ENCODE results near the gene DMPK.

Gene DMPK, protein sequence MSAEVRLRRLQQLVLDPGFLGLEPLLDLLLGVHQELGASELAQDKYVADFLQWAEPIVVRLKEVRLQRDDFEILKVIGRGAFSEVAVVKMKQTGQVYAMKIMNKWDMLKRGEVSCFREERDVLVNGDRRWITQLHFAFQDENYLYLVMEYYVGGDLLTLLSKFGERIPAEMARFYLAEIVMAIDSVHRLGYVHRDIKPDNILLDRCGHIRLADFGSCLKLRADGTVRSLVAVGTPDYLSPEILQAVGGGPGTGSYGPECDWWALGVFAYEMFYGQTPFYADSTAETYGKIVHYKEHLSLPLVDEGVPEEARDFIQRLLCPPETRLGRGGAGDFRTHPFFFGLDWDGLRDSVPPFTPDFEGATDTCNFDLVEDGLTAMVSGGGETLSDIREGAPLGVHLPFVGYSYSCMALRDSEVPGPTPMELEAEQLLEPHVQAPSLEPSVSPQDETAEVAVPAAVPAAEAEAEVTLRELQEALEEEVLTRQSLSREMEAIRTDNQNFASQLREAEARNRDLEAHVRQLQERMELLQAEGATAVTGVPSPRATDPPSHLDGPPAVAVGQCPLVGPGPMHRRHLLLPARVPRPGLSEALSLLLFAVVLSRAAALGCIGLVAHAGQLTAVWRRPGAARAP

DNA sequence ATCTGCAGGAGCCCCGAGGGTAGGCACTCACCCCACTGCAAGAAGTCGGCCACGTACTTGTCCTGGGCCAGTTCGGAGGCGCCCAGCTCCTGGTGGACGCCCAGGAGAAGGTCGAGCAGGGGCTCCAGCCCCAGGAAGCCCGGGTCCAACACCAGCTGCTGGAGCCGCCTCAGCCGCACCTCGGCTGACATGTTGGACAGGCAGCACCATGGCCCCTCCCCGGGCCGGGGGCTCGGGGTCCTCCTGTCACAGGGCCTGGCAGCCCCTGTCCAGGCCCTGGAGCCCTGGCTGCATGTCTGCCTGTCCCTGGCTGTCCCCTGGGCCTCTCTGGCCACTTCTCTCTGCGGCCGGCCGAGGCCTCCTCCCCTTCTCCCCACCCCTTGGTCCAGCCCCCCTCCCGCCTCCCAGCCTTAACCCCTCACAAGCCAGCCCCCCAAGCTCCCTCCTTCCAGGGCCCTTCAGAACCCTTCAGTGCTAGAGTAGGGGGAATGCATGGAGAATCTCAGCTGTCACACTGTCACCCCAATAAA, at the start of gene DMPK:
Gene DMPK, minus strand, starts transcription at position 329 of the 530 bp plus-strand sequence. Its CDS starts 138 bp downstream, at position 191.
- no peak for DNase-seq (ENCODE audit: low read depth)
- H3K4me3 ChIP-seq (ENCODE audit: low read depth, low read length) = peak within 1 kb of the TSS; percentile 58

DNA sequence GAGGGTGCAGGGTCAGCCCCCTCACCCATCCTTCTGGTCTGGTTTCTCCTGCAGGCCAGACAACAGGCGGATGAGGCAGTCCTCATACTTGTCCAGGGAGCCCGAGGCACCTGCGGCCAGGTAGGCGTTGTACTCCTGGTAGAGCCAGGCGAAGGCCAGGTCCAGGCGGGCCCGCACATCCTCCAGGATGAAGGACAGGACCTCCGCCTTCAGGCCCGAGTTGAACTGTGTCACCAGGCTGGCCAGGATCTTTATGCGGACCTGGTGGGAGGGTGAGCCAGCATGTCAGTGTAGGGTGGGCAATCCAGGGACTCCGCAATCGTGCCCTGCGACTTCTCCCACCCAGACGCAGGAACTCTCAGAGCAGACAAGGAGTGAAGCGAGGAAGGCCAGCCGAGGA, 46.7 kb upstream of the DMPK start:
- H3K4me3 ChIP-seq (ENCODE audit: low read depth, low read length) = no peak overlapping the region
- DNase-seq (ENCODE audit: low read depth) = no peak

DNA sequence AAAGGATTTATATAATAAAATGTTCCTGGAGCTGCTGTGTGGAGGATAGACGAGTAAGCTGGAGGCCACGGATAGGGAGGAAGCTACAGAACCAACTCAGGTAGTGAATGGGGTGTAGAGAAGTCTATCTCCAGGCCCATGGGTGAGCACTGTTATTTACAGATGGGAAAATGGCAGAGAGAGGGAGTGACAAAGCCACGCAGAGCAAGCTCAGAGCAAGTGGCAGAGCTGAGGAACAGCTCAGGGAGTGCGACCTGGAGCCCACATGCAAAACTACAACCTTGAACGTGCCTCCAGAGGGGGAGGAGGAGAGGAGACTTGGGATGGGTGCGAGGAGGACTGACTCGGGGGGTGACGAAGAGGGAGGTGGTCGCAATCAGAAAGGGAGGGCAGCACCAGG, 46.2 kb upstream of the DMPK start:
- DNase-seq (ENCODE audit: low read depth) = no peak
- H3K4me3 ChIP-seq (ENCODE audit: low read depth, low read length) = no peak overlapping the region

DNA sequence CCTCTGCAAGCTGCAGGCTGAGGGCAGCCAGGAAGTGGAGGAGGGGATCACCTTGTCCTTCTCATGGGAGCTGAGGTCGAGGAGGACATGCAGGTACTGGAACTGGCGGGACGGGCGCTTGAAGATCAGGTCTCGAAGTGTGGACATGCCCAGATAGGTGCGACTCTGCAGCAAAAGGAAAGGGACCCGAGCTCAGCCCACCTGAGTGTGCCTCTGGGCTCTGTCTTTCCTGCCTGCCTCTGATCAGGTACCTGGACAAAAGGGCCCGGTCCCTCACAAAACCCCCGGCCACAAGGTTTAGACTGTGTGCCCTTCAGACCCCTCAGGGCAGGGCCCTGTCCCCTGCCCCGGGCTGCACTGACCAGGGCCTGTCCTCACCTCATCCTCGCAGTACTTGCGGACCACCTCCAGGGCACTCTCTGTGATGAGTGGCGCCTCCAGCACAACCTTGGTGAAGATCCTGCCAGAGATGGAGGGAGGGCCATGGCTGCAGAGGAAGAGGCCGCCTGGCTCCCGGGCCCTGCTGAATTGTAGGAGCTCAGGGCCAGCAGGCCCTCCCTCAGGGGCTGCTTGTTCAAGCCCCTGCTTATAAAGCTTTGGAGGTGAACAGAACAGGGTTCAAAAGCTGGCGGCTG, 45.3 kb upstream of the DMPK start:
- no peak for DNase-seq (ENCODE audit: low read depth)
- H3K4me3 ChIP-seq (ENCODE audit: low read depth, low read length) = no peak overlapping the region

DNA sequence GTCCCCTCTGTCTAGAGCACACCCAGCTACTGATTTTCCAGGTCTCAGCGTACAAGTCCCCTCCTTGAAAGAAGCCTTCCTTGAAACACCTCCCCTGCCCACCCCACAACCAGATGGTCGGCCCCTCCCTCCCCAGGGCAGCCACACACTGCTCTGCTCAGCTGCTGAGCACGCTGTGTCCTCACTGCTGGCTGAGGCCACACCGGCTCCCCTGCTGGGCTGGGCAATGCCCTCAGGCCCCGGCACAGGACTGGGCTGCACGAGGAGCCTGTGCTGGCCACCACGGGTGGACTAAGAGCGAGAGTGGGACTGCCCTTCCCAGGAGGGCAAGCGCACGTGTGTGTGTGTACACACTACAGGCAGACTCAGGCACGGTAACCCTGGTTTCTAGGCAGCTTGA, 44.6 kb upstream of the DMPK start:
- DNase-seq (ENCODE audit: low read depth) = no peak
- H3K4me3 ChIP-seq (ENCODE audit: low read depth, low read length) = no peak overlapping the region

DNA sequence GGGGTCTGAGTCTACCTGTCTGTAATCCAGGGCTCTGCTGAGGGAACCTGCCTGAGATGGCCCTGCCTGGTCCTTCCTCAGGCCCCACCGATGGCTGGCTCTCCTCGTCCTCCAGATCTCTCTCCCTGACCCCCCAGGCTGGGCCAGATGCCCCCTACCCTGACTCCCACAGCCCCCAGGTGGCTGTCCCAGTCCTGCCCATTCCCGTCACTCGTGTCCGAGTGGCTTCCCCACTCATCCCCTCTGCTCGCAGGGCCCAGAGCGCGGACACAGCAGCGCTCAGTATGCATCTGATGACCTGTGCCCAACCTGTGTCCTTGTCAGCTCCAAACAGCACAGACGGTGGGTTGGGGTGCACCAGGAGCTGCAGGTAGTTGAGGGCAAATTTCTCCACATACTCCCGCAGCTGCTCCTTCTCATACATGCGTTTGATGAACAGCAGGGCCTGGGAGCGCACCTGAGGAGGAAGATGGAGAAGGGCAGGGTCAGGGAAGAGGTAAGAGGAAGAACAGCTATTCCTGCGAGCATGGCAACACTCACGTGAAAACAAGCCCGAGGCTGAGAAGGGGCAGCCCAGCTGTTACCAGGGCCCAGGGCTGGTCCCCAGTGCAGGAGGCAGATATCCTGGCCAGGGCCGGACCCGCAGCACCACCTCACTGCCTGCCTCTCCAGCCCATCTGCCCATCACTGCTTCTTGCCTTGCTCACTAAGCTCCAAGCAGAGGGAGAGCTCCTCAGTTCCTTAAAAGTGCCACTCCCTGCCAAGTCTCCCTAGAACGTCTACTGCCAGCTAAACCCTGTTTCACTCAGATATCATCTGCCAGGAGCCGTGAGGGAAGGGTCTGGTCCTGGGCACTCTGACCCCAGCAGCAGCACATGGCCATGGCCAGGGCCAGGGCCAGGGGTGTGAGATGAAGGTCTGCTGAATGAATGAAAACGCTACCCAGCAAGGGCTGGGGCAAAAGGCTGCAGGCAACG, 43.9 kb upstream of the DMPK start:
- H3K4me3 ChIP-seq (ENCODE audit: low read depth, low read length) = no peak overlapping the region
- DNase-seq (ENCODE audit: low read depth) = no peak

DNA sequence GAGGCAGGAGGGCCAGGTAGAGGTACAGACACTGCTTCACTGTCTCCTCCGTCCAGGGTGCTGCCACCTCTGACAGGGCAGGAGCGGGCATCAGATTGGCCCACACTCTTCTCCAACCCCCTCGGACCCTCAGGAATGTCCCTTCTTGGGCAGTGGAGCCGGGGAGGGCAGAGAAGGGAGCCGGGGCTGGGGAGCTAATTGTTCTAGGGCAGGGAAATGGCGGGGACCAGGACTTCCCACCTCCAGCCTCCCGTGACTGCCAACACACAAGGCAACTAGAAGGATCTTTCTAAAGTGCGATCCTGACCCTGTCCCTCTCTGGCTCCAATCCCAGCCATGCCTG, 42.9 kb upstream of the DMPK start:
- no peak overlapping the region for H3K4me3 ChIP-seq (ENCODE audit: low read depth, low read length)
- DNase-seq (ENCODE audit: low read depth) = no peak

DNA sequence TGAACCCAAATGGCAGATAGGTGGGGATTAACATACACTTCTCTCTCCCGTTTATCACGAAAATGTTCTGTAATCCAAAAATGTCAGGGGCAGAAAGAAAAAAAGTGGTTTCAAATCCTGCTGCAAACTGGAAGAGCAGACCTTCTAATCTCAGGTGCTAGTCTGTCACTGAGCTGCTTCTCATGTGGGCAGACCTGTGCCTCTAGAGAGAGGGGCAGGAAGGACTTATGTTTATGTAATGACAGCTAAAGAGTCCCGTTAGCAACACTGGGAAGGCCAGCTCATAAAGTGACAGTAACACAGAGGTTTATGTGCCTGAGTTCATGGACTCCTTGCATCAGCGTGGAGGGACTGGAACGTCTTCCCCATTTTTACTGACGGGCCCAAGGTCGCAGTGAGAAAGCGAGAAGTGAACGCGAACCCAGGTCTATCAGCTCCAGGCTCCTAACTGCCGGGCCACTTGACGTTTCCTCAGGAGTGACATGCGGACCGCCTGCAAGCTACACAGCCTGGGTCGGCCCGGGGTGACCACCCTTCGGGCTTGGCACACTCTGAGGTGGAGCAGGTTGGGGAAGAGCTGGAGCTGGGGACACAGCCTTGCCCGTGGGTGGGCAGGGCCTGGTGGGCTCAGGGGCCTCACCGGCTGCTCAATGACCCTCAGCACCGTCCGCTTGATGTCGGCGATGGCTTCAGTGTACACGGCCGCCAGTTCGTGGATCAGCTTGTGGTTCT, 42.4 kb upstream of the DMPK start:
- DNase-seq (ENCODE audit: low read depth) = no peak

DNA sequence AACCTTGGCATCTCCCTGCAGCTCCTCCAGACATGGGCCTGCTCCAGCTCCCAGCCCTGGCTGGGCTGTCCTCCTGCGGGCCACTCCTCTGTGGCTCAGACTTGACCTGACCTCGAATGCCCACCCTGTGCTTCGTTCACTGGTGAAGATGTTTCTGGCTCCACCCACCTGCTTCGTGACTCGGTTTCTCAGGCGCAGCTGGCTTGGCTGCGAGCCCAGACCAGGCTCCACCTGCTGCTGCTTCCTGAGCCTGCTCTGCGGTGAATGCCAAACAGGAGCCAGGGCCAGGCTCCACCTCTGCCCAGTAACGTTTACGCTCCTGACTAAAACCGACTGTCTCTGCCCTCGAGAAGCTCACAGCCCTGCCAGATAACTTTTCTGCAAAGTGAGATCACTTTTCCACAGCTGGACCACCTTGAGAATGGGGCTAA, 41.8 kb upstream of the DMPK start:
- no peak for DNase-seq (ENCODE audit: low read depth)
- no peak overlapping the region for H3K4me3 ChIP-seq (ENCODE audit: low read depth, low read length)

More for the DNA sequence above, 42.4 kb upstream of the DMPK start:
- no peak overlapping the region for H3K4me3 ChIP-seq (ENCODE audit: low read depth, low read length)

DNA sequence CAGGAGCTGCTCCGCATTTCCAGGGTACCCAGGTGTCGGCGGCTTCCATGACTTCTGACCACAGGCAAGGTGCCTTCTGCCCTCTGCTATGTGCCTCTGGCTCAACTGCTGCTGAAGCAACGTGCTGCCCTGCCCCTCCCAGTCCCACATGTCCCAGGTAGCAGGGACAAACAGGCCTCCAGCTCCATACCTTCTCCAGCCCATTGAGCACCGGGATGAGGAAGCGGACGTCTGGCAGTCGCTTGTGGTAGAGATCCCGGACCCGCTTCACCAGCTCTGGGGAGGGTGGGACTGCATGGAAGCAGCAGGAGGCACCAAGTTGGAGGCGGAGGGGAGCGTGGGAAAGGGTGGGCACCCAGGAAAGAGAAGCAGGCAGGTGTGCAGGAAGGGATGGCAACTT, 40.9 kb upstream of the DMPK start:
- DNase-seq (ENCODE audit: low read depth) = no peak
- no peak overlapping the region for H3K4me3 ChIP-seq (ENCODE audit: low read depth, low read length)

DNA sequence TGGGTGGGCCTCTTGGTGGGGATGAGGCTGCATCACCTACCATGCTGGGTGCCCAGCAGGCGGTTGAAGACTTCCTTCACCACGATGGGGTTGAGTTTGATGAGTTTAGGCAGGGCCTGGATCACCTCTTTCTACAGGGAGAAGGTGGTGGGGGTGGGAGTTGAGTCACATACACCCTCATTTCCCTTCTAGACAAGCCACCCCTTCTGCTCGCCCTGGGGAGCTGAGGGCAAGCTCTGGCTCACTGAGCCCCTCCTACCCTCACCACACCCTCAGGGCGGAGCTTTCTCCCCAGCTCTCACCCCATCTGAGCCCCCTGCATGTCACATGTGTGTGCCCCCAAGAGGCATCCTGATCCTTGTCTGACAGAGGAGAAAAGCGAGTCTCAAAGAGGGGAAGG, 40.4 kb upstream of the DMPK start:
- DNase-seq (ENCODE audit: low read depth) = no peak
- H3K4me3 ChIP-seq (ENCODE audit: low read depth, low read length) = no peak overlapping the region

DNA sequence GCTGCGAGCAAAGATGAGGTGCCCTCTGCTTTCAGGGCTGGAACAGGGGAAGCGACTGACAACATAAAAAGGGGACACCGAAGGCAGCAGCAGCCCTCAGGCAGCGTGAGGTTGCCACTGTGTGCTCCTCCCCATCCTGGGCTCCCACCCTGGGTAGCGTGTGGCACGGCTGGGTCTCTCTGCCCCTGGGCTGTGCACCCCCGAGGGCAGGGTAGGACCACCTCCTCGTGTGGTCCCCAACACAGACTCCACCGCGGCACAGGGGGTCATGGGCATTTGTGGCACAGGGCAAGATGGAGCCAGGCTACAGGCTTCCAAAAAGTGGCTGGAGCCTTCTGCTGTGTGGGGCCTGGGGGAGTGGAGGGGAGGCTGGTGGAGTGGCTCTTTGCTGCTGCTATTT, 39.3 kb upstream of the DMPK start:
- no peak for DNase-seq (ENCODE audit: low read depth)
- H3K4me3 ChIP-seq (ENCODE audit: low read depth, low read length) = no peak overlapping the region

DNA sequence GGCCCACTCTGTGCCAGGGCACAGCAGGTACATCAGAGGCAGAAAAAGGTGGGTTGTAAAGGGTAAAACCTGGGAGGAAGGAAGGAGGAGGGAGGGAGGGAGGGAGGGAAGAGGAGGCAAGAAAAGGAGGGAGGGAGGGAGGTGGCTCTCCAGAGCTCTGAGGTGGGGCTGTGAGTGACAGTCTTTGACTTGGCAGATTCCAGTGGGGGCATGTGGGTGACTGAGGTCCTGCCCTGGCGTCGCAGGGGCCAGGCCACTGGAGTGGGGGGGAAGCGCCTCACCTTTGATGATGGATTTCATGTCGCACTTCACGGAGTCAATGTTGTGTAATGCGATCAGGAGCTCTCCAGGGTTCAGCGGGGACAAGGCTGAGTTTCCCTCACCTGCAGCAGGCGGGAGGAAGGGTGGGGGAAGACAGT, 38.8 kb upstream of the DMPK start:
- H3K4me3 ChIP-seq (ENCODE audit: low read depth, low read length) = no peak overlapping the region
- DNase-seq (ENCODE audit: low read depth) = no peak

DNA sequence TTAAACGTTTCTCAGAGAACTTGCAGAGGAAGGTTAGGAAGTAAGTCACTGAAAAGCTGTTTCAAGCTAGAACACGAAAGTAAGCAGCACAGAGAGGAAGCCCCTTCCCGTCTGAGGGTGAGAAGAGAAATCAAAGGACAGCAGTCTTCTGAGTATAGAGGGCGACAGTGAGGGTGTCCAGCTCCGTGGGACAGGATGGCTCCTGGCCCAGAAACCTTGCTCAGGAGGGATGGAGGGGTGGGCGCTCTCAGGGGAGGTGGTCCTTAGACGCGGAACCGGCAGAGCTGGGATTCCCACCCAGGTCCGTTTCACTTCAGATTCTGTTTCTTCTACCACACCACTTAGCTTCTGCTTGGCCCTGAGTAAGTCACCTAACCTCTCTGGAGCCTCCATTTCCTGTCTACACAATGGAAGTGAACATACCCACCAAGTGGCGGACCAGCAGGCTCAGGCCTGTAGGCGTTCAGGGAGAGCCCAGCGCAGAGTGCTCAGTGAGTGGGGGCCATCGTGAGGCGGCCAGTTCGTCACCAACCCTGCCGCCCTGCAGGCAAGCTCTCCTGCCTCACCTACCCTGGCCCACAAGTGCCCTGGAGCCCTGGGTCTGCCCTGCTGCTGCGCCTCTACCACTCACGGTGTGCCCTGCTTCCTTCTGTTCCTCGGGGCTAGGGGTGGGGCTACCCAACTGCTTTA, 38.3 kb upstream of the DMPK start:
- DNase-seq (ENCODE audit: low read depth) = no peak
- no peak overlapping the region for H3K4me3 ChIP-seq (ENCODE audit: low read depth, low read length)

DNA sequence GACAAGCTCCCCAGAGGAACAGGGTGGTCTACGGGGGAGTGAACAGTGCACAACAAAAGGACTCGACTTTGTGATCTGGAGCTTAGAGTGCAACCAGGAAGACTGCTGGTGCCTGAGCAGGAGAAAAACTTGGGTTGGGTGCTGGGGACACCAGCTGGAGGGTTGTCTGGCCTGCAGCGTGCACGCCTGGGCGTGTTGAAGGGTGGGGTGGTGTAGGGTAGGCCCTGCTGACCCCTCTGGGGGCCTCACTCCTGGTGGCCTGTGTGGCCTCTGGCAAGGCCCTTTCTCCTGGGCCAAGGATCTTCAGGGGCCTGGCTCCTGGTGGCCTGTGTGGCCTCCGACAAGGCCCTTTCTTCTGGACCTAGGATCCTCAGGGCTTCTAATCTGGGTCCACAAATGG, 37.5 kb upstream of the DMPK start:
- DNase-seq (ENCODE audit: low read depth) = no peak
- H3K4me3 ChIP-seq (ENCODE audit: low read depth, low read length) = no peak overlapping the region

DNA sequence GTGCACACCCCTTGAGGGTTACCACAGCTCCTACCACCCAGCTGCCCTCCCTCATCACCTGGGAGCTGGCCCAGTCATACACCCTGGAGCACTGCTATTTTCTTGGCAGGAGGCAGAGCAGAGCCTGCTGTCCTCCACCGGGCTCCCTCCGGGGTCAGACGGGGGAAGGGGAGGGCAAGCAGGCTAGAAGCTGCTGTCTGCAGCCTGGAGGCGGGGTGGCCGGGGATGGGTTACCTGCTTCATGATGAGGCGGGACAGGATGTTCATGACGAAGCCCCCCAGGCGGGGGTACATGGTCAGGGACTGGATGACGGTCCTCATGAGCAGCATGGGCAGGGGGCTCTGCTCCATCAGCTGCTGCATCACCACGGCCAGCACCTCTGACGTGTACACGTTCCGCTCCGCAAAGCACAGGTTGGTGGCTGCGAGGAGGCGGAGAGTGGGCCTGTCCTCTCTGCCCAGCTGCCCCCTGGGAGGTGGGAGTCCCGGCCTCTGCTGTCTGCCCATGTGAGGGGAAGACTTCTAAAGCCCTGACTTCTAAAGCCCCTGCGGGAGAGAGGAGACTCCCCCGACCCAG, 35.5 kb upstream of the DMPK start:
- DNase-seq (ENCODE audit: low read depth) = no peak
- H3K4me3 ChIP-seq (ENCODE audit: low read depth, low read length) = no peak overlapping the region

DNA sequence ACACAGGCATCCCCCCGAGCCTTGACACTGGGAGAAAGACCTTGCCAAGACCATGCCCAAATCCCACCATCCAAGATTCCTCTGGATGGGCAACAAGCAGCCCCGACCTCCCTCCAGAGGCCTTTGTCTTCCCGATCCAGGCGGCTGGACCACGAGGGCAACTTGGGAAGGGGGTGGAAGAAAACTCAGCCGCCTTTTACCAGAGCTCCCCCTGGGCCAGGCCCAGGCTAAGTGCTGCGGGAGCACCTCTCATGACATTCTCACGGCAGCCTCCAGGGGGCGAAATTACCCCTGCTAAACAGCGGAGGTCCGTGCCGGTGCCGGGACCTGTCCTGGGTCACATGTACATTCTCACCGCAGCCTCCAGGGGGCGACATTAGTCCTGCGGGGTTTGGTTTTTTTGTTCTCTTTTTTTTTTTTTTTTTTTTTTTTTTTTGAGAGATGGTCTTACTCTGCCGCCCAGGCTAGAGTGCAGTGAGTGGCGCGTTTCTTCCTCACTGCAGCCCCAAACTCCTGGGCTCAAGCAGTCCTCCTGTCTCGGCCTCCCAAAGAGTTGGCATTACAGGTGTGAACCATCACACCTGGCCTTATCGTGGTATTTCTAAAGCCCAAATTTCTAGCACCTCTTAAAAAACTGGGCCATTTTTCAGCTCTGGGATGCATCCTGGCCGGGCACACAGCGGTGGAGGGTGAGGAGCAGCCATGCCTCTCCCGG, 34.9 kb upstream of the DMPK start:
- no peak overlapping the region for H3K4me3 ChIP-seq (ENCODE audit: low read depth, low read length)
- peak; percentile 67 for DNase-seq (ENCODE audit: low read depth)
